ENCODE measurements around the gene UCK2.

DNA sequence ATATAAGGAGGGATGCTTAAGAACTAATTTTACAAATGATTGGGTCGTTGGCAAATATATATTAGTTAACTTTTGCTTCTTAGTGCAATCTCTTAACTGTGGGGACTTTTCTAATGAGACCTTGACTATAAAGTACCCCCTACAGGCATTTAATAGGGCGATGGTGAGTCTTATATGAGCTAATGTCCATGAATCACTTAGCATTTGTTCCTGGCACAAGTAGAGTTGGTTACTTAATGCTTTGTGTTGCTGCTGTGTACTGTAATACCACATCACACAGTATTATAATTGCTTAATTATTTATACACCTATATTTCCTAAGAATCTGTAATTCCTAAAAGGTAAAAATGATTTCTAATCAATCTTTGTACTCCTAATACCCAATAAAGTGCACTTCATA lies 33.5 kb upstream of the UCK2 start:
- TF ChIP-seq POLR2A (IDR thresholded peaks at IDR 0.05; ENCODE audit: control extremely low read depth in 1 of 2, low read depth in 2 of 2, low read length in 2 of 2), result no peak
- TF ChIP-seq CTCF (IDR thresholded peaks at IDR 0.05; ENCODE audit: control extremely low read depth in 1 of 3, insufficient read depth in 1 of 3, low read depth in 1 of 3, low read length in 3 of 3), result no peak
- no peak for TF ChIP-seq TAF1 (IDR thresholded peaks at IDR 0.05; ENCODE audit: low read depth, low read length)
- TF ChIP-seq POLR2AphosphoS5 (IDR thresholded peaks at IDR 0.05; ENCODE audit: low read depth, low read length), result no peak
- TF ChIP-seq BRCA1 (IDR thresholded peaks at IDR 0.05; ENCODE audit: low read depth, low read length), result no peak
- no peak for TF ChIP-seq JUND (IDR thresholded peaks at IDR 0.05; ENCODE audit: low read length)
- no peak for TF ChIP-seq FOSL1 (IDR thresholded peaks at IDR 0.05; ENCODE audit: insufficient read depth, low read depth, low read length)
- TF ChIP-seq TCF12 (IDR thresholded peaks at IDR 0.05; ENCODE audit: low read depth, low read length), result no peak
- no peak for TF ChIP-seq BCL11A (IDR thresholded peaks at IDR 0.05; ENCODE audit: low read depth in 2 of 2, low read length in 2 of 2)
- TF ChIP-seq SIN3A (conservative IDR thresholded peaks at IDR 0.05 in 1 of 2, IDR thresholded peaks at IDR 0.05 in 1 of 2; ENCODE audit: low read depth in 1 of 2, low read length in 2 of 2), result no peak
- no peak for TF ChIP-seq CHD1 (IDR thresholded peaks at IDR 0.05; ENCODE audit: low read depth, low read length)
- TF ChIP-seq JUN (IDR thresholded peaks at IDR 0.05; ENCODE audit: low read depth, low read length), result no peak
- TF ChIP-seq EZH2 (IDR thresholded peaks at IDR 0.05; ENCODE audit: low read depth, low read length, severe bottlenecking), result no peak
- TF ChIP-seq KDM1A (IDR thresholded peaks at IDR 0.05; ENCODE audit: borderline replicate concordance, low read length), result no peak

Data from H1 (cell line).